ENCODE data around the gene GCNT2.

Gene GCNT2

DNA sequence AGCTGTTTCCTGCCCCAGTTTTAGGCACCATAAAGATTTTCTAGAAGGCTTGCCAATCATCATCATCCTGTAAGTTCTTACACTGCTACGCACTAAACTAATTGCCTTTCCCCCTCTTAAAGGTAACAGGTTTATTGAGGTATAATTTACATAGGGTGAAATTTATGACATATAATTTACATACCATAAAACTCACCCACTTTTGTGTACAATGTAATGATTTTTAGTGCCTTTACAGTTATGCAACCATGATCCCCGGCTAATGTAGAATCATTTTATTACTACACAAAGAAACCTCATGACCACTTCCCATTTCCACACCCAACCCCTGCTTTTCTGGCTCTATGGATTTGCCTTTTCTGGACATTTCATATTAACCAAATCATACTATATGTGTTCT, 21.1 kb downstream of the GCNT2 start:
- 93 to 96% methylated on average over 1 to 2 of the region's 2 CpGs for WGBS, 2 experiments
- H3K9me3 ChIP-seq (ENCODE audit: control insufficient read depth, low read length) = no peaks in the 10 kb centered on the region
- no peak overlapping the region for H3K27ac ChIP-seq (ENCODE audit: insufficient read depth, low read depth, low read length, poor library complexity, severe bottlenecking)
- no peaks in the 10 kb centered on the region for H3K4me1 ChIP-seq (ENCODE audit: control insufficient read depth, insufficient read depth, low read length)
- no peaks in the 10 kb centered on the region for H3K36me3 ChIP-seq (ENCODE audit: control insufficient read depth, insufficient read depth, low read length)
- H3K27me3 ChIP-seq (ENCODE audit: control insufficient read depth, insufficient read depth, low read length, poor library complexity, severe bottlenecking) = no peaks in the 10 kb centered on the region
- H3K4me3 ChIP-seq (ENCODE audit: insufficient read depth, low read depth, low read length) = no peak overlapping the region

DNA sequence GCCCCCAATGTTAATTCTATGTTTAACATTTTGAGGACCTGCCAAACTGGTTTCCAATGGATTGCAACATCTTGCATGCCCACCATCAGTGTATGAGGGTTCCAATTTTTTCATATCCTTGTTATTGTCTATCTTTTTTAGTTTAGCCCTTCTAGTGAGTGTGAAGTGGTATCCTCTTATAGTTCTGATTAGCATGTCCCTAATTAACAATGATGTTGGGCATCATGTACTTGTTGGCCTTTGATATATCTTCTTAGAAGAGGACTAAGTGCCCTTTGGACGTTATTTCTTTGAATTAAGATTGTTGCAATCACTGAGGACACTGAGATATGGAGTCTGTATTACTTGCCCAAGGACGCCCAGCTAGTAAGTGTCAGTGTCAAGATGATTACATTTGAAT, 22.3 kb downstream of the GCNT2 start:
- Histone ChIP-seq H3K4me1 (ENCODE audit: control insufficient read depth, insufficient read depth, low read length) (no peaks in the 10 kb centered on the region), H3K27me3 (ENCODE audit: control insufficient read depth, insufficient read depth, low read length, poor library complexity, severe bottlenecking) (no peaks in the 10 kb centered on the region), H3K4me3 (ENCODE audit: insufficient read depth, low read depth, low read length) (no peak overlapping the region), H3K9me3 (ENCODE audit: control insufficient read depth, low read length) (no peaks in the 10 kb centered on the region), H3K36me3 (ENCODE audit: control insufficient read depth, insufficient read depth, low read length) (no peaks in the 10 kb centered on the region), H3K27ac (ENCODE audit: insufficient read depth, low read depth, low read length, poor library complexity, severe bottlenecking) (no peak overlapping the region)
- WGBS, 2 experiments = 90 to 92% methylated on average over 2 of the region's 2 CpGs

DNA sequence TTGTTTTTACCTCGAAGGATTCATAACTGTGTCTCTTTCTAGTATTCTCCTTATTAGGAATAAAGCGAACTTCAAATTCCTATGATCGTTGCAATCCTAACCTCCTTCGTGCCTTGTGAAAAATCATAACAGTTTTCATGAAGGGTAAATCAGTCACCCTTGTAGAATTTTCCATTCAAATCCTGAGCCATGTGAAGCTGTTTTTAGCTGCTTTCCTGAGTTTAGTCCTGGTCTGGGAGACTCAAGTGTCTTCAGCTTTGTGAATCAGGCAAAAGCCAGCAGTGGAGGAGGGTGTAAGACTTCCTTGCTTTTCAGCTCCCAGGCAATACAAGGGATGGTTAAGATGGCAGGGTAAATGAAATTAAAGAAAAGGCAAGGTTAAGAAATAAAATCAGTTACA, 24.3 kb downstream of the GCNT2 start:
- Histone ChIP-seq H3K27ac (ENCODE audit: insufficient read depth, low read depth, low read length, poor library complexity, severe bottlenecking) (no peak overlapping the region), H3K9me3 (ENCODE audit: control insufficient read depth, low read length) (no peaks in the 10 kb centered on the region), H3K36me3 (ENCODE audit: control insufficient read depth, insufficient read depth, low read length) (no peaks in the 10 kb centered on the region), H3K4me3 (ENCODE audit: insufficient read depth, low read depth, low read length) (no peak overlapping the region), H3K27me3 (ENCODE audit: control insufficient read depth, insufficient read depth, low read length, poor library complexity, severe bottlenecking) (no peaks in the 10 kb centered on the region), H3K4me1 (ENCODE audit: control insufficient read depth, insufficient read depth, low read length) (no peaks in the 10 kb centered on the region)
- 88 to 92% methylated on average over 4 of the region's 4 CpGs for WGBS, 2 experiments

DNA sequence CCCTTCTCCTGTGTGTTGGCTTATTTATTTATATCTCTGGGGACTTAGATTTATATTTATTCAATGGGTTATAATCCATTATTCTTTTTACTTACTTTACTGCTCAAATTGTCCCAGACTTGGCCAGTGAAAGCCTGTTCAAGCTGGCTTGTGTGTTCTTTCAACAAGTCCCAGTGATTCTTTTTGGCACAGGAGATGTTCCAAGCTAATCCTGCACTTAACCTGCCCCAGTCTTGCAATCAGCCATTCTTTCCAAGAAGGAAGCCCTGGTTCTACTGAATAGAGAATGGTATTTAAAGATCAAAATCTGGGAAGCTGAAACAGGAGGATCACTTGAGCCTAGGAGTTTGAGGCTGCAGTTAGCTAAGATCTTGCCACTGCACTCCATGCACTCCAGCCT, 26.7 kb downstream of the GCNT2 start:
- H3K27me3 ChIP-seq (ENCODE audit: control insufficient read depth, insufficient read depth, low read length, poor library complexity, severe bottlenecking) = no peaks in the 10 kb centered on the region

DNA sequence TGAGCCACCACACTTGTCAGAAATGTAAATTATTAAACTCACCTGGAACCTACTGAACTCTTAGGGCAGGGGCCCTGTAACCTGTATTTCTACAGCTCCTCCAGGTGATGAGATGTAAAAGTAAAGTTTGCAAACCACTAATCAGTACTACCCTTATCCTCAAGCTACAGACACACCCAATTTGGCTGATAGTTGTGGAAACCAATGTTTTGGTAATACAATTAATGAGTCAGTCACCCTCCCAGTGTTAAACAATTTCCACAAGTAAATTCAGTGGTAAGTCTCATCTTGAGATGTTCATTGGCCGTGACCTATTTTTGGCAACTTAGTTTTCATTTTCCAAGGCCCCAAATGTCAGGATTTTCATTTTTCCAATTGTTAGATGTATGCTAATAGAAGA, 29.6 kb downstream of the GCNT2 start:
- Histone ChIP-seq H3K27me3 (ENCODE audit: control insufficient read depth, insufficient read depth, low read length, poor library complexity, severe bottlenecking) (no peaks in the 10 kb centered on the region), H3K4me1 (ENCODE audit: control insufficient read depth, insufficient read depth, low read length) (peaks cover 7% of the 10 kb centered on the region), H3K27ac (ENCODE audit: insufficient read depth, low read depth, low read length, poor library complexity, severe bottlenecking) (no peak overlapping the region), H3K4me3 (ENCODE audit: insufficient read depth, low read depth, low read length) (no peak overlapping the region), H3K9me3 (ENCODE audit: control insufficient read depth, low read length) (no peaks in the 10 kb centered on the region), H3K36me3 (ENCODE audit: control insufficient read depth, insufficient read depth, low read length) (no peaks in the 10 kb centered on the region)
- WGBS, 2 experiments = 92 to 95% methylated on average over 1 of the region's 1 CpG

More for the DNA sequence above, 26.7 kb downstream of the GCNT2 start:
- no peaks in the 10 kb centered on the region for H3K4me1 ChIP-seq (ENCODE audit: control insufficient read depth, insufficient read depth, low read length)
- no peaks in the 10 kb centered on the region for H3K9me3 ChIP-seq (ENCODE audit: control insufficient read depth, low read length)
- no peak overlapping the region for H3K27ac ChIP-seq (ENCODE audit: insufficient read depth, low read depth, low read length, poor library complexity, severe bottlenecking)
- no peaks in the 10 kb centered on the region for H3K36me3 ChIP-seq (ENCODE audit: control insufficient read depth, insufficient read depth, low read length)
- no peak overlapping the region for H3K4me3 ChIP-seq (ENCODE audit: insufficient read depth, low read depth, low read length)

DNA sequence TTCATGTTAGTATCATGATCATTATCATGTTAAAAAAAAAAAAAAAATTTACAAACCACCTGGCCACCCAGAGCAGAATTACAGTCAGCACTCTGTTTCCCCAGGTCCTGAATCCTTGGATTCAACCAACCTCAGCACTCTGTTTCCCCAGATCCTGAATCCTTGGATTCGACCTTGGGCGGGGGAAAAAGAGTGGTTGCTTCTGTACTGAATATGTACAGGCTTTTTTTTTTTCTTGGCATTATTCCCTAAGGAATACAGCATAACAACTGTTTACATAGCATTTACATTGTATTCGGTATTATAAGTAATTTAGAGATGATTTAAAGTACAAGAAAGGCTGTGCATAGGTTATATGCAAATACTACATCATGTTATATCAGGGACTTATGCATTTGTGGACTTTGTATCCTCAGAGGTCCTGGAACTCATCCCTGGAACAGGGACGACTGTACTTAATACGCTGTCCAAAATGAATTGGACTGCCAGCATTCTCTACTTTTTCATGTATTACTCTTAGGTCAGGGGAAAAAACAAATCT, 31.2 kb downstream of the GCNT2 start:
- WGBS, 2 experiments = 90 to 96% methylated on average over 4 of the region's 5 CpGs
- H3K4me3 ChIP-seq (ENCODE audit: insufficient read depth, low read depth, low read length) = no peak overlapping the region
- H3K36me3 ChIP-seq (ENCODE audit: control insufficient read depth, insufficient read depth, low read length) = no peaks in the 10 kb centered on the region
- peaks cover 17% of the 10 kb centered on the region for H3K4me1 ChIP-seq (ENCODE audit: control insufficient read depth, insufficient read depth, low read length)
- no peaks in the 10 kb centered on the region for H3K9me3 ChIP-seq (ENCODE audit: control insufficient read depth, low read length)
- no peaks in the 10 kb centered on the region for H3K27me3 ChIP-seq (ENCODE audit: control insufficient read depth, insufficient read depth, low read length, poor library complexity, severe bottlenecking)
- no peak overlapping the region for H3K27ac ChIP-seq (ENCODE audit: insufficient read depth, low read depth, low read length, poor library complexity, severe bottlenecking)

DNA sequence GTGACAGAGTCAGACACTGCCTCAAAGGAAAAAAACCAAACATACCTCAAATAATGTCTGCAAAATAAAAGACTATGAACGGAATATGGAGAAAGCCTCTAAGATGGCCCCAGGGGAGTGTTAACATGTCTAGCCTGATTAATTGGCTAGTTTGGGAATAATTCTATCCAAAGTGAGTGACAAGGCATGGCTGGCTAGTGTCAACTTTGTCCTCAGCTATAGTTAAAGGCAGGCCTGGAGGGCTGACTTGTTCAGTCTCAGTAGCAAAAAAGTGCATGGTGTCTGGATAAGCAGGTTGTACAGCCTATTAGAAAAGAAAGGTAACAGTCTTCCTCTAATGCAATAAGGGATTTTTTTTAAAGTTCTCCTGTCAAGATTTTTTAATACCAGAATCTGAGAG, 32.7 kb downstream of the GCNT2 start:
- Histone ChIP-seq H3K36me3 (ENCODE audit: control insufficient read depth, insufficient read depth, low read length) (no peaks in the 10 kb centered on the region), H3K4me1 (ENCODE audit: control insufficient read depth, insufficient read depth, low read length) (peaks cover 22% of the 10 kb centered on the region), H3K27me3 (ENCODE audit: control insufficient read depth, insufficient read depth, low read length, poor library complexity, severe bottlenecking) (no peaks in the 10 kb centered on the region), H3K4me3 (ENCODE audit: insufficient read depth, low read depth, low read length) (no peak overlapping the region), H3K9me3 (ENCODE audit: control insufficient read depth, low read length) (no peaks in the 10 kb centered on the region), H3K27ac (ENCODE audit: insufficient read depth, low read depth, low read length, poor library complexity, severe bottlenecking) (no peak overlapping the region)
- 91% methylated on average over 1 of the region's 1 CpG for WGBS, 2 experiments

DNA sequence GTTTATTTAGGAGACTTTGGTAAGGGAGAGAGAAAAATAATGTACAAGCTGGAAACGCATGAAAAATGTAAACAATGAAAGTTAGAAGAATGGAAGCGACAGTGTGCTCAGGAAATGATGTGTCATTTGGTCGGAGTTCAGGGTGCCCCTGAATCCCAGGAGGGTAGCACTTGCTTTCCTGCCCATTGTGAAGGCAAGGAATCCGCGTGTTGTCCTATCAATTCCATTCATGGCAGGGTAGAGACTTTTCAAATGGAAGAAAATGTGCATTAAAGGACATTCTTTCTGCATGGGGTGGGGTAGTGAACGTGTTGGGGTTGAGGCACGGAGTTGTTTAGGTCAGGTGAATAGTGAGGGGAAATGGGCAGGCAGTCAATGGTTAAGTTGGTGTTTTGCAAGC, 33.7 kb downstream of the GCNT2 start:
- WGBS, 2 experiments = 14 to 15% methylated on average over 7 of the region's 7 CpGs
- Histone ChIP-seq H3K27me3 (ENCODE audit: control insufficient read depth, insufficient read depth, low read length, poor library complexity, severe bottlenecking) (no peaks in the 10 kb centered on the region), H3K4me1 (ENCODE audit: control insufficient read depth, insufficient read depth, low read length) (peaks cover 29% of the 10 kb centered on the region), H3K9me3 (ENCODE audit: control insufficient read depth, low read length) (no peaks in the 10 kb centered on the region), H3K4me3 (ENCODE audit: insufficient read depth, low read depth, low read length) (no peak overlapping the region), H3K27ac (ENCODE audit: insufficient read depth, low read depth, low read length, poor library complexity, severe bottlenecking) (no peak overlapping the region), H3K36me3 (ENCODE audit: control insufficient read depth, insufficient read depth, low read length) (no peaks in the 10 kb centered on the region)

DNA sequence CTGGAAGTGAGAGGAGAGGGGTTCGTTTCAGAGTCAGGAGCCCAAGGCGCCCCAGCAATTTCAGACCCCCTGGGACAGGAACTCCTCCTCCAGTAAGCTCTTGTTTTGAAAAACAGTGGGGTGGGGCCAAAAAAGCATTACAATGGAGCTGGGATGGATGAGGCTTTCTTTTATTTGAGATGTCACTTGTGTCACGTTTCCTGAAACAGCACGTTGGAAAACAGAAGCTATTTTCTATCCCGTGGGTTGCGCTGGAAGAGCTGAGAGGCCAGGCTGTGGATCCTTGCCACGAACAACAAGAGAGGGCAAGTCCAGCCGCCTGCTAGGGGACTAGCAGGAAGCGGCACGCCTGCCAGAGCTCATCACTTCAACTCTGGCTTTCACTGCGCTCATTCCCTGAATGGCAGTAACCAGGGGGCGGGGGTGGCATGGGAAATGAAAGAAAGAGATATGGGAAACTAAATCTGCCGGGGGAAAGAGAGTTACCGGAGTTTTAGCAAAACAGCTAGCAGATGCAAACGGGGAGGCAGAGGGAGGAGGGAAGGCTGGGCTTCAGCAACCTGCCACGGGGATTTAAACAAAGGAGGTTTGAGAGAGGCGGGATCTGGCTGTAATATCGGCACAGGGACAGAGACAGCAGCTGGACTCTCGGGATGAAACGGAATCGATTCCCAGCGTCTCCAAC, 34.6 kb downstream of the GCNT2 start:
- peak overlapping the region; percentile 48 for H3K4me3 ChIP-seq (ENCODE audit: insufficient read depth, low read depth, low read length)
- no peaks in the 10 kb centered on the region for H3K9me3 ChIP-seq (ENCODE audit: control insufficient read depth, low read length)
- H3K27me3 ChIP-seq (ENCODE audit: control insufficient read depth, insufficient read depth, low read length, poor library complexity, severe bottlenecking) = no peaks in the 10 kb centered on the region
- 0 to 1% methylated on average over 22 of the region's 22 CpGs for WGBS, 2 experiments
- H3K27ac ChIP-seq (ENCODE audit: insufficient read depth, low read depth, low read length, poor library complexity, severe bottlenecking) = peak overlapping the region; percentile 97
- H3K36me3 ChIP-seq (ENCODE audit: control insufficient read depth, insufficient read depth, low read length) = no peaks in the 10 kb centered on the region
- H3K4me1 ChIP-seq (ENCODE audit: control insufficient read depth, insufficient read depth, low read length) = peaks cover 29% of the 10 kb centered on the region

DNA sequence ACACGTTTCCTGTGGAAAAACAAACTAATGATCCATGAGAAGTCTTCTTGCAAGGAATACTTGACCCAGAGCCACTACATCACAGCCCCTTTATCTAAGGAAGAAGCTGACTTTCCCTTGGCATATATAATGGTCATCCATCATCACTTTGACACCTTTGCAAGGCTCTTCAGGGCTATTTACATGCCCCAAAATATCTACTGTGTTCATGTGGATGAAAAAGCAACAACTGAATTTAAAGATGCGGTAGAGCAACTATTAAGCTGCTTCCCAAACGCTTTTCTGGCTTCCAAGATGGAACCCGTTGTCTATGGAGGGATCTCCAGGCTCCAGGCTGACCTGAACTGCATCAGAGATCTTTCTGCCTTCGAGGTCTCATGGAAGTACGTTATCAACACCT, 35.4 kb downstream of the GCNT2 start:
- Histone ChIP-seq H3K27ac (ENCODE audit: insufficient read depth, low read depth, low read length, poor library complexity, severe bottlenecking) (peak overlapping the region; percentile 97), H3K27me3 (ENCODE audit: control insufficient read depth, insufficient read depth, low read length, poor library complexity, severe bottlenecking) (no peaks in the 10 kb centered on the region)
- WGBS, 2 experiments = 43 to 49% methylated on average over 6 of the region's 6 CpGs

More for the DNA sequence above, 35.4 kb downstream of the GCNT2 start:
- H3K4me1 ChIP-seq (ENCODE audit: control insufficient read depth, insufficient read depth, low read length) = peaks cover 29% of the 10 kb centered on the region
- H3K9me3 ChIP-seq (ENCODE audit: control insufficient read depth, low read length) = no peaks in the 10 kb centered on the region
- H3K36me3 ChIP-seq (ENCODE audit: control insufficient read depth, insufficient read depth, low read length) = no peaks in the 10 kb centered on the region
- H3K4me3 ChIP-seq (ENCODE audit: insufficient read depth, low read depth, low read length) = peak overlapping the region; percentile 48

Data from ectodermal cell (in vitro differentiated cells).